ENCODE measurements around the gene KPNB1. TPM values are rescaled to one million over a fixed set of nuclear protein-coding genes. Genes with fewer than 3 reads are reported as not detected.

KPNB1 gene
- total RNA-seq, 1 experiment from 2014 or later, result 967 TPM

DNA sequence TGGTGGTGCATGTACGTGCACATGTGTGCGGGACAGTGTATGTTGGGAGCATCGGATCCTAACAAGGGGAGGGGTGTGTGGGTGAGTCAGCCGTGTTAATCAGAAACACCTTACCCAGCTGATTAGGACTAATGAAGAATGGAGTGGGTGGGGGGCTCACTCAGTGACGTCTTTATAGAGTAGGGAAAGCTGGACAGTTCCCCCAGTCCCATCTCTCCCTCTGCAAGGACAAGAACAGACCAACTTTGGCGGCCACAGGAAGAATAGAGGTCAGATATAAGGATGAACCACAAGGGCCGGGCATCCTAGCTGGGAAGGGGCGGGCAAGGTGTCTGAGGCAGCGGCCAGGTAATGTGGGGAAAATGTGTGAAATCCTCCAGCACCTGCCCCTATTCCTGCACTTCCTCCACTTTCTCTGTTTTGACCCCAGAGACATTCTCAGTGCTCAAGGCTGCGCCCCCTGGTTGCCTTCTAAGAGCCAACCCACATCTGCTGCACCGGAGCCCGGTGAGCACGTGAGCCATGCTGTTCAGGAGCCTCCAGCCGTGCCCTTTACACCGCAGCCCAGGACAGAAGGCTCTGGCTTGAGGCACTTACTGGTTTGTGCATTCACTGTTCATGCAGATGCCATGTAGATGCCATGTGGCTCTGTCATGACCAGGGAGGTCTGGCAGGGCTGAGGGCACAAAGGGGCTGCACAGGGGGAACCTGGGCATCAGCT, 64.4 kb downstream of the KPNB1 start:
- intact Hi-C loops (cut with micrococcal nuclease; ENCODE audit: unreplicated experiment), result no loop called here
- ChIA-PET POLR2A (no interaction called here), CTCF (interaction anchor here (1.5 kb wide), 1 partner anchor 21 kb away, joined by 3 read pairs; no protein-coding TSS in a partner anchor)
- TF ChIP-seq, protein P1, sequence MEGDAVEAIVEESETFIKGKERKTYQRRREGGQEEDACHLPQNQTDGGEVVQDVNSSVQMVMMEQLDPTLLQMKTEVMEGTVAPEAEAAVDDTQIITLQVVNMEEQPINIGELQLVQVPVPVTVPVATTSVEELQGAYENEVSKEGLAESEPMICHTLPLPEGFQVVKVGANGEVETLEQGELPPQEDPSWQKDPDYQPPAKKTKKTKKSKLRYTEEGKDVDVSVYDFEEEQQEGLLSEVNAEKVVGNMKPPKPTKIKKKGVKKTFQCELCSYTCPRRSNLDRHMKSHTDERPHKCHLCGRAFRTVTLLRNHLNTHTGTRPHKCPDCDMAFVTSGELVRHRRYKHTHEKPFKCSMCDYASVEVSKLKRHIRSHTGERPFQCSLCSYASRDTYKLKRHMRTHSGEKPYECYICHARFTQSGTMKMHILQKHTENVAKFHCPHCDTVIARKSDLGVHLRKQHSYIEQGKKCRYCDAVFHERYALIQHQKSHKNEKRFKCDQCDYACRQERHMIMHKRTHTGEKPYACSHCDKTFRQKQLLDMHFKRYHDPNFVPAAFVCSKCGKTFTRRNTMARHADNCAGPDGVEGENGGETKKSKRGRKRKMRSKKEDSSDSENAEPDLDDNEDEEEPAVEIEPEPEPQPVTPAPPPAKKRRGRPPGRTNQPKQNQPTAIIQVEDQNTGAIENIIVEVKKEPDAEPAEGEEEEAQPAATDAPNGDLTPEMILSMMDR (IDR thresholded peaks at IDR 0.05; ENCODE audit: insufficient read depth in 1 of 2, low read depth in 1 of 2, low read length in 1 of 2, severe bottlenecking in 1 of 2, unreplicated experiment in 1 of 2), result peak in 1 of 2 experiments; percentile 33
- H3K9me3 Mint-ChIP-seq (ENCODE audit: unreplicated experiment), result no peaks in the 10 kb centered on the region
- H3K27ac Mint-ChIP-seq (ENCODE audit: unreplicated experiment), result no peak overlapping the region
- H3K4me3 ChIP-seq (ENCODE audit: low read depth, low read length), result no peak overlapping the region
- H3K4me1 ChIP-seq, result no peaks in the 10 kb centered on the region
- H3K27me3 ChIP-seq (replicated peaks; ENCODE audit: control insufficient read depth, insufficient read depth, low read length), result peaks cover 2% of the 10 kb centered on the region; the same call in 1 of the 2 replicates
- no peak for DNase-seq
- no TSS peak for BruUV-seq (replicated peaks)
- H3K4me1 Mint-ChIP-seq (ENCODE audit: low read depth, unreplicated experiment), result peaks cover 6% of the 10 kb centered on the region
- 0 out of 2 replicates have a peak, but pooled peaks cover 1% of the 10 kb centered on the region for H3K36me3 ChIP-seq (ENCODE audit: control insufficient read depth, insufficient read depth, low read length)
- H3K36me3 Mint-ChIP-seq (ENCODE audit: insufficient read depth, unreplicated experiment), result no peaks in the 10 kb centered on the region
- H3K4me3 Mint-ChIP-seq (ENCODE audit: unreplicated experiment), result no peak overlapping the region
- no peaks in the 10 kb centered on the region for H3K9me3 ChIP-seq
- peaks cover 38% of the 10 kb centered on the region for H3K27me3 Mint-ChIP-seq (ENCODE audit: insufficient read depth, unreplicated experiment)

DNA sequence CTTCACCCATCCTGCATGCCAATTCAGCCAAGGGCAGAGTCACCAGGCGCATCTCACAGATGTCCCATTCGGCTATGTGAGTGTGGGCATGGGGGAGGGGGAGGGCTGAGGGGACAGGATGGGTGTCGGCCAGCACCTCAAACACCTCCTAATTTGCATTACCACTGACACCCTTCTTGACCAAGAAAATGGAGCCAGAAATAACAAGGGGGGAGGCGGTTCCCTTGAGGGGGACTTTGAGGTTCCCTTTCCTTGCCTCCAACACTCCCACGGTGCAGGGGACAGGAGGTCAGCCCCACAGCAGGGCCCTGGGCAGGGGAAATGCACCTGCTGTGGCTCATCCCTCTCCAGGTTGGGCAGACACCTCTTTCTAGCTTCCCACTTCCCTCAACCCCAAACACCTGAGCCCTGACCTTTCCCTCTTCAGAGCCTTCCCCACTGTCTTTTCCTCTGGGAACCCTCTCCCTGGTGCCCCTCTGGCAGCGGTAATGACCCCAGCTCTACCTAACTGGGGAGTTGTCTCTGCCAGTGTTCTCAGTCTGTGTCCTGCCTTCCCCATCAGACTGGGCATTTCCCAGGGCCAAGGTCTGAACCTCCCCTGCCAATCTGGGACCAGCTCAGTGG, 65.2 kb downstream of the KPNB1 start:
- no peak overlapping the region for H3K27ac Mint-ChIP-seq (ENCODE audit: unreplicated experiment)
- intact Hi-C loops (cut with micrococcal nuclease; ENCODE audit: unreplicated experiment), result no loop called here
- no peaks in the 10 kb centered on the region for H3K9me3 ChIP-seq
- BruUV-seq (replicated peaks), result no TSS peak
- ChIA-PET CTCF (interaction anchor here (1.5 kb wide), 1 partner anchor 22 kb away, joined by 3 read pairs; no protein-coding TSS in a partner anchor), POLR2A (interaction anchor here (0.5 kb wide), 1 partner anchor 65 kb away, joined by 3 read pairs; the partner anchor contains the start of gene KPNB1)
- H3K4me3 ChIP-seq (ENCODE audit: low read depth, low read length), result no peak overlapping the region
- TF ChIP-seq, protein P1 (IDR thresholded peaks at IDR 0.05; ENCODE audit: insufficient read depth in 1 of 2, low read depth in 1 of 2, low read length in 1 of 2, severe bottlenecking in 1 of 2, unreplicated experiment in 1 of 2), result no peak
- peaks cover 6% of the 10 kb centered on the region for H3K4me1 Mint-ChIP-seq (ENCODE audit: low read depth, unreplicated experiment)
- 0 out of 2 replicates have a peak, but pooled peaks cover 1% of the 10 kb centered on the region for H3K36me3 ChIP-seq (ENCODE audit: control insufficient read depth, insufficient read depth, low read length)
- DNase-seq, result no peak
- no peaks in the 10 kb centered on the region for H3K4me1 ChIP-seq
- peaks cover 38% of the 10 kb centered on the region for H3K27me3 Mint-ChIP-seq (ENCODE audit: insufficient read depth, unreplicated experiment)
- H3K9me3 Mint-ChIP-seq (ENCODE audit: unreplicated experiment), result no peaks in the 10 kb centered on the region
- peaks cover 3% of the 10 kb centered on the region; the same call in 1 of the 2 replicates for H3K27me3 ChIP-seq (replicated peaks; ENCODE audit: control insufficient read depth, insufficient read depth, low read length)
- no peaks in the 10 kb centered on the region for H3K36me3 Mint-ChIP-seq (ENCODE audit: insufficient read depth, unreplicated experiment)
- H3K4me3 Mint-ChIP-seq (ENCODE audit: unreplicated experiment), result no peak overlapping the region

DNA sequence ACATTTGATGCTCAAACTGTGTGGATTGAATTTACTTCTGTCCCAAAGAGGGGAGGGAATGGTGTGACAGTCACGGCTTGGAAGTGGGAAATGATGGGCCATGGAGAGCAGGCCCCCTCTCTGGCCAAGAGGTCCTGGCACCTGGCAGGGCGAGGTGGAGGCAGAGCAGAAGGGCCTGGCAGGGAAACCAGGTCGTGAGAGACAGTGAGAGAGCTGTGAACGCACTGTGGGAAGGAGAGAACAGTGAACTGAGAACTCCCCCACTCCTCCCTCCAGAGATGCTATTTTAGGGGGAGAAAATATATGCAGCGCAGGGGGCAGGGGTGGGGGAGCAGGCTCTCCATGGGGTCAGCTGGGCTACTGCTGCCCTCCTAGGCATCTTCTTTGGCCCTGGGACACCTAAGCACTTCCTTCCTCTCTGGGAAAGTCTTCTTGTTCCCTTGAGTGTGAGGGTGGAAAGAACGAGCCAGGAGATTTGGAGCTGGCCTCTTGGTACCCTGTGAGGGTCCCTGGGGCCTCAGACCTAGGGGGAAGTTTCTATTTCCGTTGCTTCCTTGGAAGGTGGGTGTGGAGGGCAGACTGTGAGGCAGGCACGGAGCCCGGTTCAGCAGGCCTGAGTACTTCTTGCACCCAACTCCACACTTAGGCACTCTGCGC, 66.1 kb downstream of the KPNB1 start:
- DNase-seq, result no peak
- TF ChIP-seq, protein P1 (IDR thresholded peaks at IDR 0.05; ENCODE audit: insufficient read depth in 1 of 2, low read depth in 1 of 2, low read length in 1 of 2, severe bottlenecking in 1 of 2, unreplicated experiment in 1 of 2), result no peak
- Mint-ChIP-seq H3K4me3 (ENCODE audit: unreplicated experiment) (no peak overlapping the region), H3K4me1 (ENCODE audit: low read depth, unreplicated experiment) (peaks cover 6% of the 10 kb centered on the region), H3K36me3 (ENCODE audit: insufficient read depth, unreplicated experiment) (no peaks in the 10 kb centered on the region), H3K9me3 (ENCODE audit: unreplicated experiment) (no peaks in the 10 kb centered on the region), H3K27me3 (ENCODE audit: insufficient read depth, unreplicated experiment) (peaks cover 46% of the 10 kb centered on the region), H3K27ac (ENCODE audit: unreplicated experiment) (no peak overlapping the region)
- ChIA-PET CTCF (no interaction called here), POLR2A (interaction anchor here (0.5 kb wide), 1 partner anchor 66 kb away, joined by 3 read pairs; the partner anchor contains the start of gene KPNB1)
- Histone ChIP-seq H3K4me1 (peaks cover 3% of the 10 kb centered on the region; the same call in 1 of the 2 replicates), H3K9me3 (no peaks in the 10 kb centered on the region), H3K4me3 (ENCODE audit: low read depth, low read length) (no peak overlapping the region), H3K36me3 (ENCODE audit: control insufficient read depth, insufficient read depth, low read length) (no peaks in the 10 kb centered on the region), H3K27me3 (replicated peaks; ENCODE audit: control insufficient read depth, insufficient read depth, low read length) (peaks cover 3% of the 10 kb centered on the region; the same call in 1 of the 2 replicates)
- intact Hi-C loops (cut with micrococcal nuclease; ENCODE audit: unreplicated experiment), result no loop called here
- BruUV-seq (replicated peaks), result no TSS peak
